H1 (cell line): ENCODE results near the gene PRAMEF5.
"Not testable (repeated sequence)": the region's sequence is repeated elsewhere in the genome, so short reads cannot be mapped to it uniquely, and the experiment has no call there.

Experiments used
- CHD2 ChIP-seq: IDR thresholded peaks from 2 replicates; pipeline ENCODE4 v1.6.1; 2012; ENCODE audit warnings: low read length, improper control_type of control experiment
- CTCF ChIP-seq, 3 experiments: IDR thresholded peaks; 1 replicate in 2 of 3; 2 replicates in 1 of 3; pipeline versions ENCODE4 v1.5.1 to v1.6.1; 2011; ENCODE audit warnings: low read length in 3 of 3, mild to moderate bottlenecking in 3 of 3, inconsistent platforms in 2 of 3, low read depth in 1 of 3, moderate library complexity in 1 of 3; ENCODE audit not compliant: insufficient read depth in 1 of 3; ENCODE audit errors: control extremely low read depth in 1 of 3
- E2F6 ChIP-seq: IDR thresholded peaks from 2 replicates; pipeline ENCODE4 v1.6.1; 2012; ENCODE audit warnings: inconsistent platforms
- EZH2 ChIP-seq: fragments of 200-600 bp; sonication (generic); IDR thresholded peaks from 2 replicates; pipeline ENCODE4 v1.7.1; 2012; ENCODE audit warnings: low read depth, mild to moderate bottlenecking, moderate library complexity, low read length, inconsistent platforms; ENCODE audit not compliant: severe bottlenecking
- JUND ChIP-seq: IDR thresholded peaks from 2 replicates; pipeline ENCODE4 v1.6.1; 2011; ENCODE audit warnings: mild to moderate bottlenecking, improper control_type of control experiment, low read length
- KDM1A ChIP-seq: fragments of 200-600, 300-600 bp; sonication (generic); IDR thresholded peaks from 2 replicates; pipeline ENCODE4 v1.7.1; 2016; ENCODE audit warnings: mild to moderate bottlenecking, low read length, borderline replicate concordance
- POLR2A ChIP-seq, 2 experiments: IDR thresholded peaks; 1 replicate in 1 of 2; 2 replicates in 1 of 2; pipeline ENCODE4 v1.6.1; 2011; ENCODE audit warnings: low read depth in 2 of 2, low read length in 2 of 2, mild to moderate bottlenecking in 2 of 2; ENCODE audit errors: control extremely low read depth in 1 of 2
- RXRA ChIP-seq: IDR thresholded peaks from 2 replicates; pipeline ENCODE4 v1.6.1; 2011; ENCODE audit warnings: low read depth, mild to moderate bottlenecking, low read length, moderate library complexity; ENCODE audit not compliant: insufficient read depth
- SIN3A ChIP-seq, 2 experiments: IDR thresholded peaks in 1 of 2; conservative IDR thresholded peaks in 1 of 2; 2 replicates each; pipeline ENCODE4 v1.6.1; 2011 to 2012; ENCODE audit warnings: low read length in 2 of 2, improper control_type of control experiment in 1 of 2, low read depth in 1 of 2, mild to moderate bottlenecking in 1 of 2
- TAF7 ChIP-seq: optimal IDR thresholded peaks from 2 replicates; pipeline ENCODE3; 2011; ENCODE audit warnings: low read depth, mild to moderate bottlenecking, inconsistent platforms, low read length, moderate library complexity, borderline replicate concordance
- TF ChIP-seq, protein P1 (sequence below): IDR thresholded peaks from 2 replicates; pipeline ENCODE4 v1.6.1; 2011; ENCODE audit warnings: low read depth, mild to moderate bottlenecking, low read length; ENCODE audit not compliant: insufficient read depth
- TF ChIP-seq, protein P2 (sequence below): IDR thresholded peaks from 2 replicates; pipeline ENCODE4 v1.6.1; 2012; ENCODE audit warnings: inconsistent platforms

- TF ChIP-seq, protein P1, sequence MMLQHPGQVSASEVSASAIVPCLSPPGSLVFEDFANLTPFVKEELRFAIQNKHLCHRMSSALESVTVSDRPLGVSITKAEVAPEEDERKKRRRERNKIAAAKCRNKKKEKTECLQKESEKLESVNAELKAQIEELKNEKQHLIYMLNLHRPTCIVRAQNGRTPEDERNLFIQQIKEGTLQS, result not testable (repeated sequence)
- not testable (repeated sequence) for TF ChIP-seq CTCF (IDR thresholded peaks at IDR 0.05; ENCODE audit: control extremely low read depth in 1 of 3, insufficient read depth in 1 of 3, low read depth in 1 of 3, low read length in 3 of 3); KDM1A; RXRA; E2F6; SIN3A (conservative IDR thresholded peaks at IDR 0.05 in 1 of 2, IDR thresholded peaks at IDR 0.05 in 1 of 2; ENCODE audit: low read depth in 1 of 2, low read length in 2 of 2); POLR2A (IDR thresholded peaks at IDR 0.05; ENCODE audit: control extremely low read depth in 1 of 2, low read depth in 2 of 2, low read length in 2 of 2); TAF7; JUND; CHD2; EZH2
- TF ChIP-seq, protein P2, sequence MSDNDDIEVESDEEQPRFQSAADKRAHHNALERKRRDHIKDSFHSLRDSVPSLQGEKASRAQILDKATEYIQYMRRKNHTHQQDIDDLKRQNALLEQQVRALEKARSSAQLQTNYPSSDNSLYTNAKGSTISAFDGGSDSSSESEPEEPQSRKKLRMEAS, result not testable (repeated sequence)
These were observed 7.5 kb upstream of the PRAMEF5 start for GRCh38 chr1:13246554-13246871.
